GM21381 (cell line): ENCODE data around the gene ICOSLG.
"Not testable (repeated sequence)": the region's sequence is repeated elsewhere in the genome, so short reads cannot be mapped to it uniquely, and the experiment has no call there.

Experiments used
- ATAC-seq: cut with Tn5 transposase; IDR thresholded peaks from one replicate; pipeline ENCODE4 v1.9.1; 2021; ENCODE audit warnings: mild to moderate bottlenecking, moderate library complexity; ENCODE audit not compliant: unreplicated experiment

The ICOSLG gene

DNA sequence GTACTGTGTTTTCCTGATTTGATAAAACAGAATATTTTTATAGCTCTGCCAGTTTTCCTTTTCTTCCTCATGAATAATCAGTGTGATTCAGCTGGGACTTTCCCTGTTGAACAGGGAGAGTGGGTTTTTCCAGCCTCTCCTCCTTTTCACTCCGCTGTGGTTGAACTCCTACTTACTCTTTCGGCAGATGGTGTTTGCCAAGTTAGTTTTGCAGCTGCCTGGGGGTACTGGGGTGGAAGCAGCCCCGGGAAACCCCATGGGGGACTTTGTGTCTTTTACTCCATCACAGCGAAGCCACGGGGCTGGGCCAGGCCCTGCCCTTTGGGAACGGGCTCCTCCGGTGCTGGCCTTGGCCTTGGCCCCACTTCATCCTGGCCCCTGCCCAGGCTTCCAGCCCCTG lies 55.9 kb downstream of the ICOSLG start:
- ATAC-seq = not testable (repeated sequence)

- ATAC-seq = not testable (repeated sequence)
Measured at GRCh38 chr21:44182202-44182601, 58.5 kb downstream of the ICOSLG start.

DNA sequence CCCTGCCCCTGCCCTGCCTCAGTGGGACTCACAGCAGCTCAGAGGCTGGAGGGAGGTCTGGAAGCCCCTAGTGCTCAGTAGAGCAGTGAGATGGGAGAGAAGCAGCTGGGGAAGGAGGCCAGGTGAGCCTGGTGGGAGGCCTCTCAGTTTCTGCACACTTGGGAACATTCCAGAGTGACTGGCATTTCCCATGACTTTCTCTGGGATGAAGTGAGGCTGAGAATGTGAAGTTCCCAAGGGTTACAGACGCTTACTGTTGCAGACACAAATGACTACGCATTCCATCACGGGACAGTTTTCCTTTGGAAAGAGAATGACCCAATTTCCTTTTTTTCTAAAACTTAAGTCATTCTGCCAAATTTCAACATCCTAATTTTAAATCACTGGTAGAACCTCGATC lies 59.2 kb downstream of the ICOSLG start:
- not testable (repeated sequence) for ATAC-seq

DNA sequence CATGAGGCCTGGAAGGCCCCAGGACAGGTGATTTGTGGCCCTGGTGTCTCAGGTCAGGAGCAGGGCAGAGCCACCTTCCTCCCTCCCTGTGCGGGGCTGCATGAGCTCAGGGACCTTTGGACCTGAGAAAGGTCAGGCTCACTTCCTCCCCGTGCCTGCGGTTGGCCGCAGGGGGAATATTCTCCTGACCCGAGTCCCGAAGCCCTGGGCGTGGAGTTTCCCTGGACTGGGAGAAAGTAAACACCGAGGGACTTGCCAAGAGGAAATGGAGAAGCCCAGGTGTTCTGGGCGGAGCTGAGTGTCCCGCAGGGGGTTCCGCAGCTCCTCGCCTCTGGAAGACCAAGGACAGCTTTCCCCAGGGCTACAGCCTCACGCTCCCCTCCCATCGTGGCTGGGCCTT lies 64.6 kb downstream of the ICOSLG start:
- not testable (repeated sequence) for ATAC-seq

DNA sequence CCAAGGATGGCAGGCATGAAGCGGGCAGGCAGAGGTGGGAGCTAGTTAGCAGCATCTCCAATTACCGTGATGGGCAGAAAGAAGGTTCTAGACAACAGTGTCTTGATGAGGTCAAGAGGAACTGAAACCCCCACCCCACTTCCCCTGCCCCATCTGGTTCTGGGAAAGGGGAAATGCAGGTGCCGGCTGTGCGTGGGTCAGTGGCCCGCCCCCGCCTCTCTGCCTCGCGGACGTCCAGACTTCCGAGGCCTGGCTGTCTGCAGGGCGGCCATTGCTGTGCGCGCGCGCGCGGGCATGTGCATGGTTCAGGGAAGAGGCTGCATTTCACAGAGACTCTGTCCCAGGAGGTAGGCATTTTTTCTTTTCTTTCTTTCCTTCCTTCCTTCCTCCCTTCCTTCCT lies 65.6 kb downstream of the ICOSLG start:
- not testable (repeated sequence) for ATAC-seq
